Gastroesophageal sphincter (tissue), 4 donors: ENCODE data around the gene IFNGR1. TPM values are rescaled to one million over a fixed set of nuclear protein-coding genes. Genes with fewer than 3 reads are reported as not detected.
A peak's percentile ranks its signal among the peaks of the same experiment; 100 is the strongest.

Source experiments
- ATAC-seq: fragments of 150-250 bp; one replicate; pipeline ENCODE4 v1.9.1; 2016; ENCODE audit warnings: mild to moderate bottlenecking, moderate library complexity
- H3K27ac ChIP-seq, 4 donors: fragments of 200-600 bp; sonication (generic) in 3 of 4; 1 replicate in 3 of 4; 2 replicates in 1 of 4; pipeline ENCODE4 v1.5.1; 2016 to 2019
- H3K27me3 ChIP-seq: fragments of 200-600 bp; sonication (generic); one replicate; pipeline ENCODE4 v1.5.1; 2019
- H3K36me3 ChIP-seq, 2 donors: fragments of 200-600 bp; sonication (generic); one replicate each; pipeline ENCODE4 v1.5.1; 2019; ENCODE audit warnings: control low read depth in 1 of 2
- H3K4me1 ChIP-seq, 3 donors: fragments of 200-600 bp; sonication (generic); 1 replicate in 2 of 3; 2 replicates in 1 of 3; pipeline ENCODE4 v1.5.1; 2016 to 2019; ENCODE audit warnings: control low read depth in 2 of 3
- H3K4me3 ChIP-seq, 2 donors: fragments of 200-600 bp; sonication (generic); one replicate each; pipeline ENCODE4 v1.5.1; 2019; ENCODE audit warnings: mild to moderate bottlenecking in 1 of 2, moderate library complexity in 1 of 2
- H3K9me3 ChIP-seq, 3 donors: fragments of 200-600 bp; sonication (generic); one replicate each; pipeline ENCODE4 v1.5.1; 2017 to 2019; ENCODE audit warnings: control low read depth in 2 of 3
- CTCF ChIP-seq, 4 experiments: fragments of 200-600 bp in 2 of 4; fragments of 450-650 bp in 2 of 4; sonication (generic) in 1 of 4; IDR thresholded peaks; one replicate each; pipeline ENCODE4 v1.5.1; 2017 to 2019; ENCODE audit warnings: antibody characterized with exemption in 4 of 4, mild to moderate bottlenecking in 2 of 4, moderate library complexity in 2 of 4
- EP300 ChIP-seq: sonication (generic); formaldehyde crosslinking; IDR thresholded peaks from one replicate; pipeline ENCODE4 v1.6.1; 2017; ENCODE audit warnings: antibody characterized with exemption, mild to moderate bottlenecking
- POLR2A ChIP-seq, 2 donors: fragments of 450-650 bp; IDR thresholded peaks; one replicate each; pipeline ENCODE4 v1.6.1; 2017; ENCODE audit warnings: antibody characterized with exemption in 2 of 2, mild to moderate bottlenecking in 2 of 2, moderate library complexity in 1 of 2
- POLR2AphosphoS5 ChIP-seq: sonication (generic); formaldehyde crosslinking; IDR thresholded peaks from one replicate; pipeline ENCODE4 v1.6.1; 2017; ENCODE audit warnings: antibody characterized with exemption
- WGBS, 2 donors: methylation state at CpG; one replicate each; pipeline ENCODE4 v1.1.5; 2018; ENCODE audit warnings: low coverage in 1 of 2; 5-methylcytosine and 5-hydroxymethylcytosine counted together
- total RNA-seq, 4 donors: library from RNA; depleted of rRNA; stranded (reverse); fragments of >200 nt; gene quantifications; one replicate each; pipeline ENCODE4 v1.1.0, GENCODE V29; 2016

IFNGR1 gene
- 100 to 1,000 TPM in 1 of 4 donors, 10 to 100 TPM in 3; 45.8 to 104 (median 66.9) TPM for total RNA-seq

- peak; percentile 94 to 96 for TF ChIP-seq POLR2A (IDR thresholded peaks at IDR 0.05)
- no peak for TF ChIP-seq EP300
- TF ChIP-seq POLR2AphosphoS5: peak; percentile 98
- peak within 1 kb of the TSS; percentile 89 to 99 (median 96) for H3K27ac ChIP-seq
- no peaks in the 10 kb centered on the region for H3K27me3 ChIP-seq
- H3K4me1 ChIP-seq: peaks cover 6 to 70% (median 18%) of the 10 kb centered on the region in 3 donors
- 0 to 1% methylated on average over 4 to 29 of the region's 64 CpGs for WGBS, 2 donors
- no peaks in the 10 kb centered on the region for H3K9me3 ChIP-seq
- H3K36me3 ChIP-seq: no peaks in the 10 kb centered on the region
- H3K4me3 ChIP-seq: peak within 1 kb of the TSS; percentile 75 to 83
- peak; percentile 97 for ATAC-seq
Observed at GRCh38 chr6:137218917-137219663, at the start of gene IFNGR1. Gene IFNGR1 (minus strand): TSS chr6:137219385. CDS start chr6:137219327, 58 bp downstream.

- H3K27ac ChIP-seq: no peak overlapping the region
- H3K27me3 ChIP-seq: no peaks in the 10 kb centered on the region
- WGBS, 2 donors: 88 to 95% methylated on average over 3 of the region's 3 CpGs
- ATAC-seq: no peak
- no peak for TF ChIP-seq EP300
- TF ChIP-seq POLR2A (IDR thresholded peaks at IDR 0.05): no peak
- TF ChIP-seq CTCF (IDR thresholded peaks at IDR 0.05): no peak
- TF ChIP-seq POLR2AphosphoS5: no peak
- peaks cover 0 to 5% (median 0%) of the 10 kb centered on the region in 3 donors for H3K4me1 ChIP-seq
- no peaks in the 10 kb centered on the region for H3K9me3 ChIP-seq
- no peaks in the 10 kb centered on the region for H3K36me3 ChIP-seq
- H3K4me3 ChIP-seq: no peak overlapping the region
Observed at GRCh38 chr6:137268911-137269310, 49.7 kb upstream of the IFNGR1 start.

- WGBS, 2 donors: 55 to 67% methylated on average over 4 of the region's 4 CpGs
- no peaks in the 10 kb centered on the region for H3K9me3 ChIP-seq
- no peak for TF ChIP-seq POLR2A (IDR thresholded peaks at IDR 0.05)
- no peak for TF ChIP-seq CTCF (IDR thresholded peaks at IDR 0.05)
- TF ChIP-seq EP300: no peak
- no peak for TF ChIP-seq POLR2AphosphoS5
- no peak overlapping the region for H3K27ac ChIP-seq
- H3K27me3 ChIP-seq: no peaks in the 10 kb centered on the region
- peaks cover under 1 to 12% (median 2%) of the 10 kb centered on the region in 3 donors for H3K4me1 ChIP-seq
- ATAC-seq: no peak
- H3K36me3 ChIP-seq: no peaks in the 10 kb centered on the region
- no peak overlapping the region for H3K4me3 ChIP-seq
Observed at GRCh38 chr6:137266309-137266586, 47.1 kb upstream of the IFNGR1 start.

GRCh38 chr6:137265561-137266308, 46.5 kb upstream of the IFNGR1 start:
- WGBS, 2 donors: 12 to 43% methylated on average over 5 to 7 of the region's 7 CpGs
- peaks cover 3 to 17% (median 7%) of the 10 kb centered on the region in 3 donors for H3K4me1 ChIP-seq
- no peak for ATAC-seq

More at GRCh38 chr6:137265561-137266308, 46.5 kb upstream of the IFNGR1 start:
- no peaks in the 10 kb centered on the region for H3K27me3 ChIP-seq
- H3K4me3 ChIP-seq: no peak overlapping the region
- no peaks in the 10 kb centered on the region for H3K9me3 ChIP-seq
- no peak overlapping the region for H3K27ac ChIP-seq
- no peaks in the 10 kb centered on the region for H3K36me3 ChIP-seq
- TF ChIP-seq EP300 (no peak), CTCF (IDR thresholded peaks at IDR 0.05) (no peak), POLR2AphosphoS5 (no peak), POLR2A (IDR thresholded peaks at IDR 0.05) (no peak)
